Activated CD8-positive, alpha-beta memory T cell treated with anti-CD3 and anti-CD28 coated beads for 4 hours (primary cell): ENCODE results near the gene KLRD1.
"Not testable (repeated sequence)": the region's sequence is repeated elsewhere in the genome, so short reads cannot be mapped to it uniquely, and the experiment has no call there.

Experiments
- DNase-seq, 2 donors: peaks; one replicate each; pipeline ENCODE4 v3.0.0-alpha.2; 2020; ENCODE audit warnings: low read depth in 2 of 2

KLRD1 gene

DNA sequence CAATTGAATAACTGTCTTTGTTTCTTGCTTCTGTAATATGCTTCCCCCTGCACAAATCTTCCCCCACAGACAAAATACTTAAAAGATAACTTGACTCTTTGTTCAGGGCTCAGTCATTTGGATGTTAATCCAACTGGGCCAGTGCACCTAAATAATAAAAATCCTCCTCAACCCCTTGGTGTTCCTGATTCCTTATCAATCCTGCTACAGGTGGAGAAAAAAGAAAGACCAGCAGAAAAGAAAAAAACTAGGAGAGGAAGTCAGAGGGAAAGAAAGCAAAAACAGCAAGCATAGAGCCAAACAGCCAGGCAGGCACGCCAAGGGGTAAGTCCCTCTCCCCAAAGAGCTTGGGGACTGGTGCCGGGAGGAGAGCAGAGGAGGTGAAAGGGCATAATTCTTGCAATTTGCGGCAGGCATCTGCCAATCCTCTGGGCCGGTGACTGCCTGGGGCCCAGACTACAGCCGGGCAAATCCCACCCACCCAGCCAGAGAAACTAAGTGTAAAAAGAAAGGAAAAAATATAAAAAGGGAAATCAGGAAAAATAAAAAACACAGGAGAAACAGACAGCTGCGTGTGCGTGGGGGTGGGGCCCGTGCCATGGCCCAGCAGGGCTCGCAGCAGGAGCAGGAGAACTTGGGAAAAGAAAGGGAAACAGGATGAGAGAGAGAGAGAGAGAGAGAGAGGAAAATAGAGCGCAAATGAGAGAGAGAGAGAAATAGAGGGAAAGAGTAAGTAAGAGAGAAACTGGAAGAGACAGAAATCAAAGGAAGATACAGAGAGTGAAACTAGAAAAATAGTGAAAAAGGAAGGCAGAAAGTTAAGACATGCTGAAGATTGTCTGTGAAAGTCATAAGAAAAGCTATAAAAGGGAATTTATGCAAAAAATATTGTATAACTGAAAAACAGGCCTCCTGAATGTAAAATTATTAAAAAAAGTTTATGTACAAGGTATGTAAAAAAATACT is 60.8 kb downstream of the KLRD1 start:
- no peak for DNase-seq

DNA sequence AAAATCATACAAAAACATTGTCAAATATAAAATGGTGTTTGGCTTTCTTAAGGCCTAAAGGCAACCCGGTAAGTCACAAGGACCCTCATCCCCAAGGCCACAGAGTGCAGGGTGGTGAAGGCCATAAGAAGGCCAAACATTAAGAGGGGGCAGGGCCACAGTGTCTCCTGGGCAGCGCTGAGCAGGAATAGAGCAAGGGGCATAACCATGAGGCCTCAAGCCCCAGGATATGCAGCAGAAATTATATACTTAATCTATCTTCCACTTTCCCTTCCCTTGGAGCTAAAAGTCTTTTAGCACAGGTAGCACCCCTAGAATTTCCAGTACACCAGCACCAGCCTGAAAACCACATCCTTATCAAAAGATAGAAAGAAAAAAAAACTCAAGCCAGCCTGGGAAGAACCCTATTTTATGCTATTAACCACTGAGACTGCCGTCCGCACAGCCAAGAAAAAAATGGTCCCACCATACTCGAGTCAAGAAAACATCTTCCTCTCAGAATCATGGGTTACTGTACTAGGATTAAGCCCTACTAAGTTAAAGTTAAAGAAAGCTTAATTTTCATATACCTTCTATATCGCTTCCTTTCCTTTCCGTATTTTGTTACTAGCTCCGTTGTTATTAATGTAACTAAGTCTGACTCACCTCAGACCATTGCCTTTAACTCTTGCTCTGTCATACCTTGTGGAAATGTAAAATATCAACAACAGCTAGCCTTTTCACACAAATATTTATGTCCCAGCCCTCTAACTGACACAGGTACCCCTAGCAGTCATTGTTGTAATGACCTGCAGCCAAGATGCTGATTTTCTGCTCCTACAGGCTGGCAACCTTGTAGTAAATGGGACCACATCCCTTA is 62.1 kb downstream of the KLRD1 start:
- no peak for DNase-seq

DNA sequence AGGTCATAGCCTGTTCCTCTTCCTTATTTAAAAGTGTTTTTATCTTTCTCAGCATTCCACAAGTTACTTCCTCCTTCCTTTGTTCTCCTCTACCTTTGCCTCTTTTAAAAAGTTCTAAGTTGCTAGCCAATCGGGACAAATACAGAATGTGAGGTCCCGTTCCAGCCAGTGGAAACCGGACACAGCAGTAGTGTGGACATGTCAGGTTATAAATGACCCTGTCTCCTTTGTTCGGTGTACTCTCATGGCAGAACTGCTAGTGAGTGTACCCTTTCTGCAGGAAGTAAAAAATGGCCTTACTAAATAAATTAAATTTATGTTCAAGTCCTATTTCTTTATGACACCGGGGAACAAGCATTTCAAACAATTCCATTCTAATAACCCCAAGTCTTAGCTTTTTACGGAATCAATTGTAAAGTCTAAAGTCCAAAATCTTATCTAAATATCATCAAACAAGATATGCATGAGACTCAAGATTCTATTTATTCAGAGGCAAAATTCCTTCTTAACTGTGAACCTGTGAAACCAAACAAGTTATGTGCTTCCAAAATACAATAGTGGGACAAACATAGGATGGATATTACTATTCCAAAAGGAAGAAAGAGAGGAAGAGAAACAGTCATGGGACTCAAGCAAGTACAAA is 64.3 kb downstream of the KLRD1 start:
- not testable (repeated sequence) for DNase-seq

- no peak for DNase-seq
These were observed 64.9 kb downstream of the KLRD1 start for GRCh38 chr12:10372559-10372958.

GRCh38 chr12:10374624-10375018 is 67.0 kb downstream of the KLRD1 start:
- DNase-seq = no peak

- DNase-seq = not testable (repeated sequence)
These were observed 71.1 kb downstream of the KLRD1 start for GRCh38 chr12:10378737-10379136.
